ENCODE data around the gene DNAH17. TPM values are rescaled to one million over a fixed set of nuclear protein-coding genes. Genes with fewer than 3 reads are reported as not detected.
A peak's percentile ranks its signal among the peaks of the same experiment; 100 is the strongest.

The DNAH17 gene
- total and polyA plus RNA-seq, 8 donors = 0.64 to 7.2 (median 3.6) TPM

DNA sequence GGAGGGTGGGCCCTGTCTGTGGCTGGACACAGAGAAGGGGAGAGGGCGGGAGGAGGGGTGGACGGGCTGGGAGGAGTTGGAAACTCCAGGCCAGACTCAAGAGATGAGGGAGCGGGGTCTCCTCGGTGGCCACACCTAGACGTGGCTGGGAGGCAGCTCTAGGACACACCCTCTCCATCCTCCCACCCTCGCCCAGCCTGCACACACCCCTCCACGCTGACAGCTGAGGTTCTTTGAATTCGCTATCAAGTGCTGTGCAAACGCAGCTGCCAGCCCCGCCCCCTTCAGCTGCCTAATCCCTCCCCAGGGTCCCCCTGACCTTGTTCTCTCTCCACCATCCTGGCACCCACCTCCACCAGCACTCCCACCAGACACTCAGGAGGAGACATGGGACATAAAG lies 48.7 kb downstream of the DNAH17 start:
- Histone ChIP-seq H3K27me3 (no peaks in the 10 kb centered on the region), H3K4me3 (no peak overlapping the region), H3K27ac (no peak overlapping the region), H3K9me3 (no peaks in the 10 kb centered on the region), H3K36me3 (no peaks in the 10 kb centered on the region), H3K4me1 (peaks cover 0 to 5% of the 10 kb centered on the region in 2 donors)
- TF ChIP-seq, protein P1, sequence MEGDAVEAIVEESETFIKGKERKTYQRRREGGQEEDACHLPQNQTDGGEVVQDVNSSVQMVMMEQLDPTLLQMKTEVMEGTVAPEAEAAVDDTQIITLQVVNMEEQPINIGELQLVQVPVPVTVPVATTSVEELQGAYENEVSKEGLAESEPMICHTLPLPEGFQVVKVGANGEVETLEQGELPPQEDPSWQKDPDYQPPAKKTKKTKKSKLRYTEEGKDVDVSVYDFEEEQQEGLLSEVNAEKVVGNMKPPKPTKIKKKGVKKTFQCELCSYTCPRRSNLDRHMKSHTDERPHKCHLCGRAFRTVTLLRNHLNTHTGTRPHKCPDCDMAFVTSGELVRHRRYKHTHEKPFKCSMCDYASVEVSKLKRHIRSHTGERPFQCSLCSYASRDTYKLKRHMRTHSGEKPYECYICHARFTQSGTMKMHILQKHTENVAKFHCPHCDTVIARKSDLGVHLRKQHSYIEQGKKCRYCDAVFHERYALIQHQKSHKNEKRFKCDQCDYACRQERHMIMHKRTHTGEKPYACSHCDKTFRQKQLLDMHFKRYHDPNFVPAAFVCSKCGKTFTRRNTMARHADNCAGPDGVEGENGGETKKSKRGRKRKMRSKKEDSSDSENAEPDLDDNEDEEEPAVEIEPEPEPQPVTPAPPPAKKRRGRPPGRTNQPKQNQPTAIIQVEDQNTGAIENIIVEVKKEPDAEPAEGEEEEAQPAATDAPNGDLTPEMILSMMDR (IDR thresholded peaks at IDR 0.05) = no peak
- ATAC-seq (peak; percentile 51), DNase-seq (peak in 1 of 4 donors; percentile 70)
- intact Hi-C loops (cut with DNase I) = no loop called here

DNA sequence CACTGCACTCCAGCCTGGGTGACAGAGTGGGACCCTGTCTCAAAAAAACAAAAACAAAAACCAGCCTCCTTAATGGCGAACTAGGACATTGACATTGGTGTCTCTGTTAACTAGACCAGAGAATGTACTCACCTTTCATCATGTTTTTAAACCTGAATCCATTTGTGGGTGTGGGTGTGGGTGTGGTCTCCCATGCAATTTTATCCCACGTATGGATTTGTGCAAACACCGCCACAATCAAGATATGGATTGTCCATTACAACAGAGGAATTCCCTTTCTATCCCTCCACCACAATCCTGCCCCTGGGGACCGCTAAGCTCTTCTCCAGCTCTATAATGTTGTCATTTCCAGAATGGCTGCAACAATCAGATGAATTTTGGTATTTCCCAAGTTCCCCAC lies 49.9 kb downstream of the DNAH17 start:
- H3K36me3 ChIP-seq = no peaks in the 10 kb centered on the region

DNA sequence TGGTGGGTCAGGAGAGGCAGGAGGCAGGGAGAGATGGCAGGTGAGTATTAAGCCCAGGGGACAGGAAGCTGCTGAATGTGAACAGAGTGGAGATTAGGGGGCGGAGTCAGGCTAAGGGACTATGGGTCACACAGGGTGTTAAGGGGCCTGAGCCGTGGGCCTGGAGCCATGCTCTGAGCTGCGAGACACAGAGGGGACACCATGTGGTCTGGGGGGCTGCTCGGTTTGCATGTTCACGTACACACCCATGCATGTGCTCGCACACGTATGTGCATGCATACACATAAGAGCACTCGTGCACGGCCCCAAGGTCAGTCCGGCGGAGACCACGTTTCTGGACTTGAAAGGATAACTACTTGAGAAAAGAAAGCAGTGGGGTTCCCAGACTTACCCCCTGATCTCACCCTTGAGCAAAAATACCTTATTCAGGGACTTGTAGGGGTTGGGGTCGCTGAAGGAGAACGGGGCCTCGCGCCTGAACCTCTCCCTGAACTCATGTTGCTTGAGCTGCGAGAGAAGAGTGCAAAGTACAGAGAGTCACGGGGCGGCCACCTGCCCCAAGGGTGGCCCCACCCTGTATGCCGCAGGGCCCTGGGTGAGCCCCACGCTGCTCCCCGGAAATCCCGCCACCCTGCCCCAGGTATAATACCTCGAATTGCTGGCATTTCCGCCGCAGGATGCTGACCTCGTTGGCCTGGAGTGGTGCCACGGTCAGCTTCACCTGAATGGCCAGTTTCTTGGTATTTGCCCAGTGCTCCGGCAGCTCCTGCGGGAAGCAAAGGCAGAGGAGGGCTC lies 50.8 kb downstream of the DNAH17 start:
- H3K9me3 ChIP-seq = no peaks in the 10 kb centered on the region
- DNase-seq (peak in 1 of 4 donors; percentile 60), ATAC-seq (no peak)
- H3K36me3 ChIP-seq = no peaks in the 10 kb centered on the region
- TF ChIP-seq, protein P1 (IDR thresholded peaks at IDR 0.05) = no peak
- H3K4me3 ChIP-seq = no peak overlapping the region
- no peak overlapping the region for H3K27ac ChIP-seq
- no peaks in the 10 kb centered on the region for H3K27me3 ChIP-seq
- H3K4me1 ChIP-seq = peaks cover 0 to 5% of the 10 kb centered on the region in 2 donors
- intact Hi-C loops (cut with DNase I) = no loop called here

More for the DNA sequence above, 49.9 kb downstream of the DNAH17 start:
- intact Hi-C loops (cut with DNase I) = no loop called here
- TF ChIP-seq, protein P1 (IDR thresholded peaks at IDR 0.05) = no peak
- Histone ChIP-seq H3K9me3 (no peaks in the 10 kb centered on the region), H3K27me3 (no peaks in the 10 kb centered on the region), H3K4me1 (peaks cover 0 to 5% of the 10 kb centered on the region in 2 donors), H3K27ac (no peak overlapping the region), H3K4me3 (no peak overlapping the region)
- DNase-seq = no peak
- no peak for ATAC-seq

DNA sequence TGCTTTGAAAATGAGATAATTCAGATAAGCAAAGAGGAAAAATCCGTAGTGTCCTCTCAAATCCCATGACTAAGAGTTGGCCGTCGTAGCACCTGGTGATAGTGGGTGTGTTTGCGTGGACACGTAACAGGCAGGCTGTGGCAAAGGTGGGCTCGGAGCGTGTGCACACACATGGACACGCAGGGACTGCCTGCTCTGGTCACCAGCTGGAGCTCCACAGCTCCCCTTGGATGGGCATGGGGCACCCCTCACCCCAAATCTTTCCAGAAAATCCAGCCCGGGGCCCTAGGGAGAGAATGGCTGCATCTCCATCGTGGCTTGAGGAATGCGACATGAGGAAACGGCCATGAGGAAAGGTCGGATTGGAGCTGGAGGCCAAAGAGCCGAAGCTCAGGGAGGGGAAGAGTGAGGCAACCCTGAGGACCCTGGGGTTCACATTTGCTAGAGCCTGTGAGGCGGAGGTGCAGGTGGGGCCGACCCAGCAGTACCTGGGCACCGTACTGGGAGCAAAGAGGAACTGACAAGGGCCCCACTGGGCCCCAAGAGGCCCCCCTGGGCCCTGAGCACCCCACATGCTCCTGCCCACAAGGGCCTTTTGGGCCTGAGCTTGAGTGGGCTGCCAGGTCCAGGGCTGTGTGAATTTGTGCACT lies 51.6 kb downstream of the DNAH17 start:
- Histone ChIP-seq H3K9me3 (no peaks in the 10 kb centered on the region), H3K4me3 (no peak overlapping the region), H3K4me1 (peaks cover 0 to 5% of the 10 kb centered on the region in 2 donors), H3K27me3 (no peaks in the 10 kb centered on the region), H3K27ac (no peak overlapping the region), H3K36me3 (no peaks in the 10 kb centered on the region)
- ATAC-seq (no peak), DNase-seq (peak in 1 of 4 donors; percentile 35)
- TF ChIP-seq, protein P1 (IDR thresholded peaks at IDR 0.05) = no peak
- intact Hi-C loops (cut with DNase I) = no loop called here

DNA sequence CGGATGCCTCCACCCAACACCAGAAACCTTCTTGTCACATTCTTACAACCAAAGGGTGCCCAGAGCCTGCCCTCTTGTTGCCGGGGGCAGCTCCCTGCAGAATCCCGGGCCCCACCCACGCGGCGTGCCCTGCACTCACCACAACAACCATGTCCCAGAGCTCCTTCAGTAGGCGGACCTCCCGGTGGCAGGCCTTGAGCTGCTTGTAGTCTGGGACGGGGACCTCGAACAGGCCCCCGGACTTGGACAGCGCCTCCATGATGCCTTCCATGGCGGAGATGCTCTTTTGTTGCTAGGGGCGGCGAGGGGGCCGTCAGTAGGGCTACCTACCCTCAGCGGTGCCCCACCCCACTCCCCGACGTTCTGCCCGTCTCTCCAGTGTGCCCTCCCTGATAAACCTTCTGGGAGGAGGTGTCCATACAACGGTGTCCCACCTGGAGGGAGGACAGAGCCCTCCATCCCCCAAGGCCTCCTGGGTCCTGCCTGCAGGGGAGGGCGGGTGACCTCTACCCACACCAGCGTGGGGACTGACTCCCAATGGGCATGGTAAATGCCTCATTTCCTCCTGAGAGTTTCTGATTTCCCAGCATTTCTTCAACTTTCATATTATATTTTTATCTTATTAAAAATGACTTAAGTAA lies 52.2 kb downstream of the DNAH17 start:
- ATAC-seq (no peak), DNase-seq (peak in 1 of 4 donors; percentile 69)
- intact Hi-C loops (cut with DNase I) = no loop called here
- H3K4me3 ChIP-seq = no peak overlapping the region
- H3K9me3 ChIP-seq = no peaks in the 10 kb centered on the region
- no peaks in the 10 kb centered on the region for H3K27me3 ChIP-seq
- peaks cover 0 to 5% of the 10 kb centered on the region in 2 donors for H3K4me1 ChIP-seq
- TF ChIP-seq, protein P1 (IDR thresholded peaks at IDR 0.05) = no peak
- H3K27ac ChIP-seq = no peak overlapping the region
- H3K36me3 ChIP-seq = no peaks in the 10 kb centered on the region
